Measurements from ENCODE around the gene AKAP5.

AKAP5 gene

DNA sequence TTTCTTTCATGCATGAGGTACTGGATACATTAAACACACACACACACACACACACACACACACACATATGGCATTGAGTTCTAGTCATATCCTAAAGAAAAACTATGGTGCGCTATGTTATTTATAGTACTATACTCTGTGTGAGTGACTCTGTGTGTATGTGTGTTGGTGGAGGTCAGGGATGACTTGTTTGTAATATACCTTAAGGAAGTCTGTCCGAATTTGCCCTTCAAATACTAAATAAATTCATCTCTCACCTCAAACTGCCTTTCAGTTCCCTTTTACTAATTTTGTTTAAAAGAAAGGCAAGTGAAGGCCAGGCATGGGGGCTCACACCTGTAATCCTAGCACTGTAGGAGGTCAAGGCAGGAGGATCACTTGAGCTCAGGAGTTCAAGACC lies 2.1 kb upstream of the AKAP5 start:
- no peak for DNase-seq

DNA sequence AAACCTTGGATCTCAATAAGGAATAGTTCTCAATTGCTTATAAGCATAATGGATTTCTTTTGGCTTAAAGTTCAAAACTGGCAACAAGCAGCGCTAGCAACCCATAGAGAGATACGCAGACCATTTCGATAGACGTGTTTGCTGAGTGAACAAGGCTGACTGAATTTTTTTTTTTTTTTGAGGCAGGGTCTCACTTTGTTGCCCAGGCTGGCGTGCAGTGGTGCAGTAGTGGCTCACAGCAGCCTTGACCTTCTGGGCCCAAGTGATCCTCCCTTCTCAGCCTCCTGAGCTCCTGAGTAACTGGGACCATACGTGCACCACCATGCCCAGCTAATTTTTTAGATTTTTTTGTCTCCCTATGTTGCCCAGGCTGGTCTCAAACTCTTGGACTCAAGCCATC lies 1.4 kb upstream of the AKAP5 start:
- DNase-seq, result no peak

DNA sequence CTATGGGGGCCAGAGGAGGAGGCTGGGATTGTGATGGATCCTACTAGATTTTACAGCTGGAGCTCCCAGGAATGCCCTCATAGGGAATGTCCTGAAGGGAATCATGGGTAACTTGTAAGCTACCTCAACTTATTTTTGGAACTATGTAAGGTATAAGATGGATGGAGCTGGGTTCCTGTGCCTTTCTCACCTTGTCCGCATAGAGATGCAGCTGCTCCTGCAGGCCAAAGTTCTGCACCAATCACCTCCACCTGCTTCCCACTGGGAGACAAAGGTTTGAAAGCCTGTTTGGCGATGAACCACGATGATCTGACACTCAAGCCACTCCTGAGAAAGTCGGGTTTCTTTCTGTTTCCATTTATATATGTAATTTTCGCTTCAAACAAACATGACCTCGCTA lies 648 bp upstream of the AKAP5 start:
- peak; percentile 28 for DNase-seq

DNA sequence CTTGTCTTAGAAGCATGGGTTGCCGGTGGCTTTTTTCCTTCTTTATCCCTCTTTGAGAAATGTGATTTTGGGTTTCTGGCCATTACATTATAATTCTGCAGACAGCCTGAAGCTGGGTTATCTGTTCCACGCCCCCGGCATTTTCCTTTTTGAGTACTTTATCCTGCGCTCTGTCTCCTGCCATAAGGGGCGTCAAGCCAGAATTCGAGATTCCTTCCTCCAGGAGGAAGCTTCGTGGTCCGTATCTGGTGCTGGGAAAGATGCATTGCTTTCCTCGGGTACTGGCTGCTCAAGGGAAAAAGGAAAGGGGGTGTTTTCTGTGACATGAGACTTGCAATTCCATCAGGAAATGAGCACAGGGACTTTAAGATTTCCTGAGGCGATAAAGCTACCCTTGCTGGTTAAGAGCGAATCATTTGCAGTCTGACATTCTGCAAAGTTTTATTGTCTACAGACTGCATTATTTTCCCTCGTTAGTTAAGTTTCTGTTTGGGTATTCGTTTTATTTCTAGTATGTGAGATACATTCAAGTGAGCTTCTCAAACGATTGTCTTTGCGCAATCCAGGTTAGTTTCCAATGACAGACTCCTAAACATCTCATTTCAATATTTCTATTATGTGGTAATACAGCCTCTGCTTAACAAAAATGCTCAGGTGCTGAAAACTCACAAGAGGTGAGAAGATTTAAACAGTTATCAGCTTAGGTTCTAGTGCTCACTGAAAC lies 694 bp downstream of the AKAP5 start:
- DNase-seq, result no peak

DNA sequence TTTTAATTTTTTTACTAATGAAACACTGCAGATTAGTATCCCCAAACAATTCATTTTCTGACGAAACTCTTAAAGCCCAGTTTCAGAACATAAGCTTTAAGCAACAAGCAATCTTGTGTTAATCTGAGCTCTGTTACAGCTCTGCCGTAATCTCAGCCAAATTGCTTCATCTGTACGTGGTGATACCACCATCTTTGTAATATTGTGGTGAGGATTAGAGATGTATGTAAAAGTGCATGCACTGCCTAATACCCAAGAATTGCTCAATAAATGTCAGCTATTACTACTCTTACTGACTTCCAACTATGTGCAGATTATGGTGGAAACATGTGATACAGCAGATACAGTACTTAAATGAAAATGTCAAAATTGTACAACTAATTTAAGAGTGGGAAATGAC lies 1.8 kb downstream of the AKAP5 start:
- no peak for DNase-seq

DNA sequence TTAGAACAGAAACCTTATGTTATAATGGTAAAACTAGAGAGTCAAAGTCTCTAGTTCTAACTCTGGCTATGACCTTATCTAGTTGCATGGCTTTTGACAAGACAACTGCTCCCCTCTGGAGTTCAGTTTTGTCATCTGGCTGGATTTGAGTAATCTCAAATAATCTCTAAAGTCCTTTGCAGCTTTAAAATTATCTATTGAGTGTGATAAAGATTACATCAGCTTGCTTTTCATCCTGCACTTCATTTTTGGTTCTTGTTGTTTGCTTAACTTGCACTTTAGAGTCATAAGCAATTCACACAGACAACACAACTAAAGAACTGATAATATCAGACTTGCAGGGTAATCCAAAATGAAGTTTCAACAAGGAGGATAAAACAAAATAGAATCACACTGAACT lies 2.3 kb downstream of the AKAP5 start:
- no peak for DNase-seq

DNA sequence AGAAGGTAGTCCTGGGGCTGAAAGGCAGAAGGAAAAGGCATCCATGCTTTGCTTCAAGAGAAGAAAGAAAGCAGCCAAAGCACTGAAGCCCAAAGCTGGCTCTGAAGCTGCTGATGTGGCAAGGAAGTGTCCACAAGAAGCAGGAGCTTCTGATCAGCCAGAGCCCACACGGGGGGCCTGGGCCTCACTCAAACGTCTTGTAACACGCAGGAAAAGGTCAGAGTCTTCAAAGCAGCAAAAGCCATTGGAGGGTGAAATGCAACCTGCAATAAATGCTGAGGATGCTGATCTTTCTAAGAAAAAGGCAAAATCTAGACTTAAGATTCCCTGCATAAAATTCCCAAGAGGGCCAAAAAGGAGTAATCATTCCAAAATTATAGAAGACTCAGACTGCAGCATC lies 3.2 kb downstream of the AKAP5 start:
- no peak for DNase-seq

DNA sequence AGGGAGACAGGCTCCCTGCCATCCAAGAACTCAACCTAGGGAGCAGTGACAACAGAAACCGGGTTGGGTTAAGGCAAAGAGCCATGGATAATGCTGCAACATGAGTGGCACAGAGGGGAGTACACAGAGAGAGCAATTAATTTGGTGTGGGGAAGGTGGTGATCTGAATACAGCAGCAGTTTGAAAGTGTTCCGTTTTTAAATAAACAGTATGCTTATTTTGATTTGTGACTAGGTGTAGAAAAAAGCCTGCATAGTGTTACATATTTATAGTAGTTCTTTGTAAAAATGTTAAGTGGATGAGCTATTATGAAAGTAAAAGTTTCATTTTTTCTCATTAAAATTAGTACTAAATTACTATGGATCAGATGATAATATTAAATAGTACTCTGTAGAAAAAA lies 8.7 kb downstream of the AKAP5 start:
- DNase-seq, result peak; percentile 34

DNA sequence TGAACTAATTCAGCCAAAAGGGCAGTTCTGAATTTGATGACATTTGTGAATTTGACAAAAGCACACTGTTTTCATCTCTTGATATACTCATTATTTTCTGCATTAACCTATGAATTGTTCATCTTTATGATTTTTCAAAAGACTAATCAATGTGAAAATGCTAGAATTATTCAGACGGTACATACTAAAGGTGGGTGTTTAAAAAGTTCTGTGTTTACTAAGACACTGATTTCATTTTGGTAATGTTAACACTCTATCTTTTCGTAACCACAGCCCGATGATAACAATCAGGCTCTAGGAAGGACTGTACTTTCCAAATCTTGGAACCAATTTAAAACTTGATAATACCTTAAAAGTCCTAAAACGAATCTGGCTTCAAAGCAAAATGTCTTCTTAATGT lies 9.4 kb downstream of the AKAP5 start:
- no peak for DNase-seq

DNA sequence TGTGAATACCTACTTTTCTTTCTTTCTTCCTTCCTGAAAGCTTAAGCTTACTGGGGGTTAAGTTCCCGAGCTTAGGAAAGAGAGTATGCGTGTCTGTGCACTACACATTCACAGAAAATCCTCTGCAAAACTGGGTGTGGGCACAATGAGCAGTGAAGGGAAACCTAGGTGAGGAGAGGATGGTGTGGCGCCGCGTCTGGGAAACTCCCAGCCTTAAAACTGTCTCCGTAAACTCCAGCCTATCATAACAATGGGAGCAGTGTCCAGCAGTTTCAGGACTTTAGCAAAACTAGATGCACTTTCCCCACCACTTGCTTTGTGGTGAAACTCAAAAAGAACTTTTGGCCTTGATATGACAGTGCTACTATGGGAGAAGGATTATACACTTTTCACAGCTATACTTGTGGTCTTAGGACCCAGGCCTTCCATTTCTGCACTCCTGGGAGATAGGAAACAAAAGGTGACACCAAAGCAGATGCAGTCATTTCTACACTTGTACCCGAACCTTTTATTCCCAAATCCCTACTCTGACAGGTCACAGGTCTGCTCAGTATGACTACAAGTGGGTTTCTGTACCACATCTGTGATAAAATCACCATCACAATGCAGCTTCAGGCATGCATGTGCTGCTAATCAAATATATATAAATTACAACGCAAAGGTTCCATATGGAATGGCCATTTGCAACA lies 10.4 kb downstream of the AKAP5 start:
- DNase-seq, result no peak

DNA sequence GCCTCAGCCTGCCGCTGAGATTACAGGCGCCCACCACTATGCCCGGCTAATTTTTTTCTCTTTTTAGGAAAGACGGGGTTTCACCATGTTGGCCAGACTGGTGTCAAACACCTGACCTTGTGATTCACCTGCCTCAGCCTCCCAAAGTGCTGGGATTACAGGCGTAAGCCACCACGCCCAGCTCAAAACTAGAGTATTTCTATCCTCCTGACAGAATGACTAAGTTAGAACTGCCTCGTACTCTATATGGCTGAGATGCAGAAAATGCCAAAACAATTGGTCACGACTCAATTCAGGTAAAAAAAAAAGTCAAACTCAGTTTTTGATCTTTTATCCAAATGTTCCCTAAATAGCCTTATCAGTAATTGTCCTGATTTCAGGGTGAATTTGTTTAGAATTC lies 11.1 kb downstream of the AKAP5 start:
- no peak for DNase-seq

DNA sequence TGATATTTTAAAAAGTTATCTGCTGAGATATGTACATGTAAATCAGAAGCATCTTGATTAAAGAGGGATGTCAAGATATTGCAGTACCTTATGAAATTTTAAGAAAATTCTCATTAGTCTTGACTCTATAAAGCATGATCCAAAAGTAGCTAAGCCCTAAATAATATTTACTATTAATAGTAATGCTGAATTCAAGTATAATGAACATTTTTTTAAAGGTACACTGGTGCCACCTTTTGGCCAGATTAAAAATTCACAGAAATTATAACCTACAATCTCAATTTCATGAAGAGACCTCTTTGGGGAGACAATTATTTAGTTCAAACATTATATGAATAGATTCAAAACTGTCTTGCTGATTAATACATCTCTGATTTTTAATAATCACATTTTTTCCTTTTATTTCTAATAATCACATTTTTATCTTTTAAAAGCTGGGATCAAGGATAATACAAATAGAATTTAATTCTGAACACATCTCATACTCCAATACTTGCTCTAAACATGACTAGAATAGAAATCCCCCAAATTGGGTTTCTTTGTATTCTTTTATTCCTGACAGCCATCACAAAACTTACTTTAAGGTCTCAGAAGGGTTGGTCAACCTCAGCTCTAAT lies 13.4 kb downstream of the AKAP5 start:
- no peak for DNase-seq

DNA sequence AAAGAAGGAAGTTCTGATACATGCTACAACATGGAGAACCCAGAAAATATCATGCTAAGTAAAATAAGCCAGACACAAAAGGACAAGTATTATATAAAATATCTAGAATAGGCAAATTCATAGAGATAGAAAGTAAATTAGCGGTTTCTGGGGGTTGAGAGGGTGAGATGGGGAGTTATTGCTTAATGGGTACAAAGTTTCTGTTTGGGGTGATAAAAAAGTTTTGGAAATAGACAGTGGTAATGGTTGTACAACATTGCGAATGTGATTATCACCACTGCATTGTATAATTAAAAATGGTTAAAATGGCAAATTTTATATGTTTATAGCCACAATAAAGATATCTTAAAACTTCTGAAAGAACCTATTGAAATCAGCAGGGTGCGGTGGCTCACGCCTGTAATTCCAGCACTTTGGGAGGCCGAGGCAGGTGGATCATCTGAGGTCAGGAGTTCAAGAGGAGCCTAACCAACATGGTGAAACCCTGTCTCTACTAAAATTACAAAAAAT lies 23.3 kb downstream of the AKAP5 start:
- DNase-seq, result no peak

DNA sequence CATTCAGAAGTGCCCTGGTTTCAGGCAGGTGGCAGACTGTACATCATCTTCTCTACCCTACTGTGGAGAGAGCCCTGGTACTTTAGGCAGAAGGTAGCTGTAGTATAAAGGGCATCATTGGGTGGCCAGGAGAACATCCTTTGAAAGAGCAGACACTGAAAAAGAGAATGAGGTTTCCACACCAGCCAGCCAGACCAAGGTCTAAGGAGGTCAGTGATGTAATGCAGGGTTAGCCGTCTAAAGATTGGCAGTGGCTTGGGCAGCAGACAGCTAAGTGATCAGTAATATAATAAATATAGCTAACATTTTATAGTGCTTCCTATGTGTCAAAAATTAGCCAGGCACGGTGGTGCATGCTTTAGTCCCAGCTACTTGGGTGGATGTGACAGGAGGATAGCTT lies 26.3 kb downstream of the AKAP5 start:
- no peak for DNase-seq

DNA sequence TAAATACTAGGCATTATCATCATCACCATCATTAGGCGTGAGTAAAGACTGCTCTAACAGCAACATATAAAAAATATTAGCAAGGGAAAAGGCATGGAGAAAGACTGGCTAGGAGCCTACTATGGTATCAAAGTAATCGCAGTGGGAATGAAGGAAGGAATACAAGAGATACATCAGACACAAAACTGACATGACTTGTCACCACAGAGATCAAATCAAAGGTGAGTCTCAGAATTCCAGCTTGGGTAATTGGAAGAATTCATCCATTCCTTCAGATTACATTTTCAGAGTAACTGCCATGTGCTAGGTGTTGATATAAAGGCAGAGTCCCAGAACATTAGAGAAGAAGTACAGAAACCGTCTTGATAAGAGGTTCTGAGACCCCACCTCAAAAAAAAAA lies 28.2 kb downstream of the AKAP5 start:
- DNase-seq, result no peak

DNA sequence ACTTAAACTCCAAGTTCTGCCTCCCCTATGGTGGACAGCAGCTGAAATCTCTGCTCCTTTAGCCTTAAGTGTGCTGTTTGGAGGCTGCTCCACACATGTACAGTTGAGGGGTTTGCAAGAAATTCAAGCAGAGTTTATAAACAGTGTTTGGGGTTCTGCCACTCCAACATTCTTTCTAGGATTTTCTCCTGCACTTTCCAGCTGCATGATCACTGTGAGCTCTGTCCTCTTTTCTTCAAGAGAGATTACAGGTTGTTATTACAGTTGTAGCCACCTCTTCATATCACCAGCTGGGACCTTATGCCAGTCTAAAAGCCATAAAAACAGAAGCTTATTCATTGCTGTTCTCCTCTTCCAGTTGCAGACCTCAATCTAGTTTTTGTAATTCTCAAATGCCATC lies 30.0 kb downstream of the AKAP5 start:
- DNase-seq, result no peak

DNA sequence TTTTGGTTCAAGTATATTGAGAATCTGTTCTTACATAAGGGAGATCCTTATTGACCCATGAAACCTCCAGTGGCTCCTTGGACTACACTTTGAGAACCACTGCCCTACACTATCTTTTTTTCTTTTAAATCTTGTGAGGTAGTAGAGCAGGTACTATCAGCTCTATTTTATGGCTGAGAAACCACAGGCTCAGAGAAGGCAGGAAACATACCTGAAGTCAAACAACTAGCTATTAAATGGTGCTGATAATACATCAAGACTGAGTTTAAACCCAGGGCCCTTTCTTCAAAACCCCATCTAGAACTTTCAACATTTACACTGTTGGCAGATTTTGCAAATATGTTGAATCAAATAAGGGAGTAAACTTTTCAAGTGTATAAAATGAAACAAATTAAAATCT lies 31.5 kb downstream of the AKAP5 start:
- DNase-seq, result no peak

DNA sequence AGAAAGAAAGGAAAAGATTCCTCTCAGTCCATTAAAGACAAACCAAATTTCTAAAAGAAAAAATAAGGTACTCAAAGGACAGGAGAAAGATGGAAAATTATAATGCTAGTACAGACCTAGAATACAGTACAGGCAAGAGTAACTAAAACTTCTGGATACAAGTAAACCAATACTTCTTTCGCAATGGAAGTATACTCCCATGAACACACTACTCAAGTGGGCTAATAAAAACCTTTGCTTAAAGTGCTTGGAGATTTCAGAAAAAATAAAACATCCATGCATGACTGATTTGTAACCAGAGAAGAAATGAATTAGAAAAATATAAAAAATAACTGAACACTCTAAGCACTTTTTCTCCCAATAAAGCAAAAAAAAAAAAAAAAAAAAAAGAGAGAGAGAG lies 34.8 kb downstream of the AKAP5 start:
- no peak for DNase-seq

DNA sequence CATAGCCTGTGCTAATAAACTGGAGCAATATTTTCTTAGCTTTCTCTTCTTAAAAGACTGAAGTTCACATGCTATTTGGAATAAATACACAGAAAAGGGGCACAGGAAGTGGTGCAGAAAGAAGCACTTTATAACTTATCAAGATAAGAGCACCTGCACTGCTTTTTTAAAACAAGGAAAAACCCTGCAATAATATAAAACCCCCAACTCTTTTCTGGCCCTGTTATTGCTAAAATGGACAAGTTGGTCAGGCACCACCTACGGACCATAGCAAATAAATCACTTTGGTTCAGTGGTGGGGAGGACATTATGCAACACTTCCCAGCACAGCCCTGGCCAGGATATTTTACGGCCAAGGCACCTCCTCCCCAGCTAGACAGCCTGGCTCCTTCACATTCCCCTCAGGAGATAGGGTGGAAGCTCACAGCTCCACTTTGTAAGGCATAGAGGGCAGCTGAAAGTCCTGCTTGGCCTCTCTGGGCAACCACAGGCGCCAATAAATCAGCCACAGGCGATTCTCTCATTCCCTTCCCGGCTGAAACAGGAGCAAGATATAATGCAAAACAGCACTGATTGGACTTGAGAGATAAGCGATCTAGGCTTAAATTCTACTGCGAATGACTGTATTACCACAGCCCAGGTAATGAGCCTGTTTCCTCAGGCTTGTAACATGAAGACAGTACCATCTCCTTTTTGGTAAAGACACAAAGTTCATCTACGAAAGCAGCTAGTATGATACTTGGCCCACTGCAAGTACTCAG lies 36.3 kb downstream of the AKAP5 start:
- DNase-seq, result no peak

DNA sequence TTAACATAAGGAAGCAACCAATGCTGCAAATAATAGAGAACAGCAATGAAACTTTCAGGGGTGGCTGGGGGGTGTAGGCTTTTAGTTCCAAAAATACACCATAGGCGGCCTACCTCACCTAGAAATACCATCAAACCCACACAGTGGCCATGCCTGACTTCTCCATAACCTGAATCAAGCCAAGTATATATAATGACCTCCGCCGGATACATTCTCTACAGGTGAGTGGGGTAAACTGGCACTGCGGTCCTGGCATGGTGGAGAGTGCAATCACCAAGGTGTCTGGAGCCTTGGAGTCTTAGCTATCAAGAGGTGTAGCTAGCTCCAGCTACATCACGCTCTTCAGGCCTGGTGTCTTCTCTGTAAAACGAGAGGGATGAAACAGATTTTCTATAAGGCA lies 37.2 kb downstream of the AKAP5 start:
- DNase-seq, result no peak

DNA sequence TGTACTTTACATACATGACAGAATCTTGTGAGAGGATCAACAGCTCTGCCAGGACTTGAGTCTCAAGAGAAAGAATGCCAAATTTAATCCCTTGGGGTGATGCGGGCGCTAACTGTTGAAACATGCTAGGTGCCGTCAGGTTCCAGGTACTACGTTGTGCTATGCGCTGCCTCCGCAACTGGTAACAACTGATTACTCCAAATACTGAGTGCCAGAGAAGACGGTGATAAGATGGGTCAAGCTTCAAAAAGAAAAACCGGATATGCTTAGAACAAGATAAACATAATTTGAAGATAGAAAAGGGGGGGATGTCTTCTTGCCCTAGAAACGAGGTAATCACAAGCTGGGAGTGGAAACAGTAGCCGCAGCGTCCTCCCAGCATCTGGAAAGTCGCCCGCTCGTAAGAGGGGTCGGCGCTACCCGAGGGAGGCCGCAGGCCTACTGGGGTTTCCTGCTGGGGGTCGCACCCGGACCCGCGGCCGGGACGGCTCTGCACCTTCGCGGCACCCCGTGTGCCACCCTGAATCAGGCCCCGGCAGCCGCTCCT lies 37.7 kb downstream of the AKAP5 start:
- DNase-seq, result no peak

DNA sequence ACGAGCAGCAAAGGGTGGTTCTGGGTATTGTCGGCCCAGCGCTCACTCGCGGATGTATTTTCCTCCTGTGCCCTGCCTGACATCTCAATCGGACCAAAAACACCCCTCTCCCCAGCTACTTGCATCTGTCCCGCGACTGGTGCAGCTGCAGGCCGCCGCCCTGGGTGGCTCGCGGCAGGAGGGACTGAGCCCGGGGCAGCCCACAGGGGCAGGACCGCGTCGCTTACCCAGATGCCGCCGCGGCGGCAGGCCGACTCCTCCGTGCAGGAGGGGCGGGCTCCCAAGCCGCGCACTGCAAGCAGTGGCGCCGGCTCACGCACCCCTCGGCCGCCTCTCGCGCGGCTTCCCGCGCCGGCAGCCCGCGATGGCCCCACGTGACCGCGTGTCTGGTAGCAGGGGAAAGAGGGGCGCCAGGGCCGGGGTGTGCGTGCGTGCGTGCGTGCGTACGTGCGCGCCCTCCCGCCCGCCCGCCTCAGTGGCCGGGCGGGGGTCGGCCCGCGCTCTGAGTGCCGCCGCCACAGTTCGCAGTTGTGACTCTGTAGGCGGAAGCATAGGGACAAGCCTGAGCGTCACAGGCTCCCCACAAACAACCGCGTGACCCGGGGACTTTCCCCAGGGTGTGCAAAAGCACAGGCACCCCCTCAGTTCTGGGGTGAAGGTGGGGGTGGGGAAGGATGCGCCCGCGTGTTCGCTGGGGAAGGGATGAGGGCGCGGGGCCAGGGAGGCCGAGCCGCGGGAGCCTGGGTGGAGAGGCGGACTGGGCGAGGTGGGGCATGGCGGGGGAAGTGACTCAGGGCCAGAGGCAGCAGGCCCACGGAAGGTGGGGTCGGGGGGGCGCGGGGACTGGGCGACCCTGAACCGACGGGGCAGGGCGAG lies 38.4 kb downstream of the AKAP5 start, which contains the start of gene ZBTB25:
Gene ZBTB25 (minus strand): TSS at position 405 of the 876 bp plus-strand sequence. CDS start 13,305 bp downstream, outside the sequence.
- DNase-seq, result peak; percentile 94

All from NCI-H2107 (cell line).